ENCODE data around the gene DUSP7.

- no peak for TF ChIP-seq CTCF (IDR thresholded peaks at IDR 0.05)
- TF ChIP-seq RELA (CRISPR knock-in tag; IDR thresholded peaks at IDR 0.05; ENCODE audit: borderline replicate concordance) = no peak
- TF ChIP-seq NFYB (CRISPR knock-in tag; conservative IDR thresholded peaks at IDR 0.05; ENCODE audit: low read depth) = no peak
- TF ChIP-seq SP1 (CRISPR knock-in tag; conservative IDR thresholded peaks at IDR 0.05) = no peak
- TF ChIP-seq KAT7 (CRISPR knock-in tag; IDR thresholded peaks at IDR 0.05; ENCODE audit: borderline replicate concordance) = no peak
- TF ChIP-seq, protein P1, sequence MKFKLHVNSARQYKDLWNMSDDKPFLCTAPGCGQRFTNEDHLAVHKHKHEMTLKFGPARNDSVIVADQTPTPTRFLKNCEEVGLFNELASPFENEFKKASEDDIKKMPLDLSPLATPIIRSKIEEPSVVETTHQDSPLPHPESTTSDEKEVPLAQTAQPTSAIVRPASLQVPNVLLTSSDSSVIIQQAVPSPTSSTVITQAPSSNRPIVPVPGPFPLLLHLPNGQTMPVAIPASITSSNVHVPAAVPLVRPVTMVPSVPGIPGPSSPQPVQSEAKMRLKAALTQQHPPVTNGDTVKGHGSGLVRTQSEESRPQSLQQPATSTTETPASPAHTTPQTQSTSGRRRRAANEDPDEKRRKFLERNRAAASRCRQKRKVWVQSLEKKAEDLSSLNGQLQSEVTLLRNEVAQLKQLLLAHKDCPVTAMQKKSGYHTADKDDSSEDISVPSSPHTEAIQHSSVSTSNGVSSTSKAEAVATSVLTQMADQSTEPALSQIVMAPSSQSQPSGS (CRISPR knock-in tag; IDR thresholded peaks at IDR 0.05; ENCODE audit: borderline replicate concordance, low read depth) = no peak
- TF ChIP-seq NR3C1 (CRISPR knock-in tag; conservative IDR thresholded peaks at IDR 0.05; ENCODE audit: low read depth) = no peak
- TF ChIP-seq, protein P2, sequence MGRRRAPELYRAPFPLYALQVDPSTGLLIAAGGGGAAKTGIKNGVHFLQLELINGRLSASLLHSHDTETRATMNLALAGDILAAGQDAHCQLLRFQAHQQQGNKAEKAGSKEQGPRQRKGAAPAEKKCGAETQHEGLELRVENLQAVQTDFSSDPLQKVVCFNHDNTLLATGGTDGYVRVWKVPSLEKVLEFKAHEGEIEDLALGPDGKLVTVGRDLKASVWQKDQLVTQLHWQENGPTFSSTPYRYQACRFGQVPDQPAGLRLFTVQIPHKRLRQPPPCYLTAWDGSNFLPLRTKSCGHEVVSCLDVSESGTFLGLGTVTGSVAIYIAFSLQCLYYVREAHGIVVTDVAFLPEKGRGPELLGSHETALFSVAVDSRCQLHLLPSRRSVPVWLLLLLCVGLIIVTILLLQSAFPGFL (CRISPR knock-in tag; IDR thresholded peaks at IDR 0.05; ENCODE audit: borderline replicate concordance) = no peak
- TF ChIP-seq ZNF232 (CRISPR knock-in tag; IDR thresholded peaks at IDR 0.05) = no peak
- TF ChIP-seq FOXJ3 (CRISPR knock-in tag; IDR thresholded peaks at IDR 0.05; ENCODE audit: borderline replicate concordance) = no peak
These were observed 46.6 kb upstream of the DUSP7 start for GRCh38 chr3:52102934-52103333.

All from WTC11 (cell line).